ENCODE data around the gene THEMIS.

The THEMIS gene

DNA sequence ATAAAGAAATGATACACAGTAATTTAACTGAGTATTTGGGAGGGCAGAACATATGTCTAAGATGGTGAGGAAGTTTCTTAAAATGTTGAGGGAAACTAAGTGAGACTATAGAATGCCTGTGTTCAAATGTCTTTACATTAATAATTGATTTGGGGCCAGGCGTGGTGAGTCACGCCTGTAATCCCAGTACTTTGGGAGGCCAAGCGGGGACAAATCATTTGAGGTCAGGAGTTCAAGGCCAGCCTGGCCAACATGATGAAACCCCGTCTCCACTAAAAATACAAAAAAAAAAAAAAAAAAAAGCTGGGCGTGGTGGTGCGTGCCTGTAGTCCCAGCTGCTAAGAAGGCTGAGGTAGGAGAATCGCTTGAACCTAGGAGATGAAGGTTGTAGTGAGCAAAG is 66.7 kb downstream of the THEMIS start:
- TF ChIP-seq, protein P1, sequence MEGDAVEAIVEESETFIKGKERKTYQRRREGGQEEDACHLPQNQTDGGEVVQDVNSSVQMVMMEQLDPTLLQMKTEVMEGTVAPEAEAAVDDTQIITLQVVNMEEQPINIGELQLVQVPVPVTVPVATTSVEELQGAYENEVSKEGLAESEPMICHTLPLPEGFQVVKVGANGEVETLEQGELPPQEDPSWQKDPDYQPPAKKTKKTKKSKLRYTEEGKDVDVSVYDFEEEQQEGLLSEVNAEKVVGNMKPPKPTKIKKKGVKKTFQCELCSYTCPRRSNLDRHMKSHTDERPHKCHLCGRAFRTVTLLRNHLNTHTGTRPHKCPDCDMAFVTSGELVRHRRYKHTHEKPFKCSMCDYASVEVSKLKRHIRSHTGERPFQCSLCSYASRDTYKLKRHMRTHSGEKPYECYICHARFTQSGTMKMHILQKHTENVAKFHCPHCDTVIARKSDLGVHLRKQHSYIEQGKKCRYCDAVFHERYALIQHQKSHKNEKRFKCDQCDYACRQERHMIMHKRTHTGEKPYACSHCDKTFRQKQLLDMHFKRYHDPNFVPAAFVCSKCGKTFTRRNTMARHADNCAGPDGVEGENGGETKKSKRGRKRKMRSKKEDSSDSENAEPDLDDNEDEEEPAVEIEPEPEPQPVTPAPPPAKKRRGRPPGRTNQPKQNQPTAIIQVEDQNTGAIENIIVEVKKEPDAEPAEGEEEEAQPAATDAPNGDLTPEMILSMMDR (conservative IDR thresholded peaks at IDR 0.05; ENCODE audit: low read depth, low read length), result no peak
- H3K4me3 ChIP-seq (ENCODE audit: low read depth, low read length), result no peak overlapping the region
- no peak for DNase-seq (ENCODE audit: low read depth)

- no peak for DNase-seq (ENCODE audit: low read depth)
- TF ChIP-seq, protein P1 (conservative IDR thresholded peaks at IDR 0.05; ENCODE audit: low read depth, low read length), result no peak
- H3K4me3 ChIP-seq (ENCODE audit: low read depth, low read length), result no peak overlapping the region
Measured at GRCh38 chr6:127833336-127833735, 67.5 kb downstream of the THEMIS start.

- no peak overlapping the region for H3K4me3 ChIP-seq (ENCODE audit: low read depth, low read length)
- TF ChIP-seq, protein P1 (conservative IDR thresholded peaks at IDR 0.05; ENCODE audit: low read depth, low read length), result no peak
- no peak for DNase-seq (ENCODE audit: low read depth)
Measured at GRCh38 chr6:127832381-127832780, 68.5 kb downstream of the THEMIS start.

GRCh38 chr6:127824061-127824460 is 76.8 kb downstream of the THEMIS start:
- TF ChIP-seq, protein P1 (conservative IDR thresholded peaks at IDR 0.05; ENCODE audit: low read depth, low read length), result no peak
- no peak overlapping the region for H3K4me3 ChIP-seq (ENCODE audit: low read depth, low read length)
- DNase-seq (ENCODE audit: low read depth), result no peak

- no peak overlapping the region for H3K4me3 ChIP-seq (ENCODE audit: low read depth, low read length)
- no peak for DNase-seq (ENCODE audit: low read depth)
- TF ChIP-seq, protein P1 (conservative IDR thresholded peaks at IDR 0.05; ENCODE audit: low read depth, low read length), result no peak
Measured at GRCh38 chr6:127821431-127821830, 79.4 kb downstream of the THEMIS start.

GRCh38 chr6:127818149-127818548 is 82.7 kb downstream of the THEMIS start:
- no peak for DNase-seq (ENCODE audit: low read depth)
- TF ChIP-seq, protein P1 (conservative IDR thresholded peaks at IDR 0.05; ENCODE audit: low read depth, low read length), result no peak

DNA sequence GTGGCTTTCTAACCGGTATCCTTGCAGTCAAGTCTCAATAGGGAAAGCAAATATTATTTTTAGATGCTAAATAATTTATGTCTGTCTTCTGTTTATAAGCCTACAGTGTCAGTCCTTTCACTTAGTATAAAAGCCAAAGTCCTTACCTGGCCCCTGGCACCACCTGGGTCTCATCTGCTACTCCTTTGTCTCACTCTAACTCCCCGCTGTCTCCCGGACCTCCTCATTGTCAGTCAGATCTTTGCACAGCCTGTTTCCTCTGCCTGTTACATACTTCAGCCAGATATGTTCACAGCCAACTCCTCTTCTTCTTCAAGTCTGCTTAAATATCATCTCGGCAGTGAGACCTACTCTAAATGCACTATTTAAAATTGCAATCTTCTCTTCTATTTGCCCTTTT is 84.2 kb downstream of the THEMIS start:
- DNase-seq (ENCODE audit: low read depth), result no peak
- H3K4me3 ChIP-seq (ENCODE audit: low read depth, low read length), result no peak overlapping the region
- TF ChIP-seq, protein P1 (conservative IDR thresholded peaks at IDR 0.05; ENCODE audit: low read depth, low read length), result no peak

More at GRCh38 chr6:127818149-127818548, 82.7 kb downstream of the THEMIS start:
- H3K4me3 ChIP-seq (ENCODE audit: low read depth, low read length), result no peak overlapping the region
